Gastroesophageal sphincter (tissue), 3 donors: ENCODE data around the gene RNF141.

ENCODE experiments used
- CTCF ChIP-seq, 4 experiments: fragments of 200-600 bp in 2 of 4; fragments of 450-650 bp in 2 of 4; sonication (generic) in 1 of 4; IDR thresholded peaks; one replicate each; pipeline ENCODE4 v1.5.1; 2017 to 2019; ENCODE audit warnings: antibody characterized with exemption in 4 of 4, mild to moderate bottlenecking in 2 of 4, moderate library complexity in 2 of 4
- POLR2A ChIP-seq, 2 donors: fragments of 450-650 bp; IDR thresholded peaks; one replicate each; pipeline ENCODE4 v1.6.1; 2017; ENCODE audit warnings: antibody characterized with exemption in 2 of 2, mild to moderate bottlenecking in 2 of 2, moderate library complexity in 1 of 2

- TF ChIP-seq CTCF (IDR thresholded peaks at IDR 0.05) (no peak), POLR2A (IDR thresholded peaks at IDR 0.05) (no peak)
Observed at GRCh38 chr11:10498022-10498400, 43.0 kb downstream of the RNF141 start.
